BE2C (cell line): ENCODE results near the gene STK40.

Experiments used
- DNase-seq: peaks from one replicate; pipeline ENCODE4 v3.0.0-alpha.2; 2020
- H3K27me3 ChIP-seq: fragments of 250-450 bp; sonication (Bioruptor Pico); 2 replicates; pipeline ENCODE4 v1.5.1; 2020; ENCODE audit warnings: mild to moderate bottlenecking
- H3K36me3 ChIP-seq: fragments of 250-450 bp; sonication (Bioruptor Pico); 2 replicates; pipeline ENCODE4 v1.5.1; 2020; ENCODE audit warnings: mild to moderate bottlenecking
- H3K4me1 ChIP-seq: fragments of 250-450 bp; sonication (Bioruptor Pico); 2 replicates; pipeline ENCODE4 v1.5.1; 2020
- H3K4me3 ChIP-seq: 2 replicates; pipeline ENCODE4 v1.5.1; 2011; ENCODE audit warnings: low read depth, low read length
- H3K9me3 ChIP-seq: fragments of 250-450 bp; sonication (Bioruptor Pico); 2 replicates; pipeline ENCODE4 v1.5.1; 2020
- CTCF ChIP-seq: IDR thresholded peaks from 2 replicates; pipeline ENCODE4 v1.5.1; 2012; ENCODE audit warnings: mild to moderate bottlenecking, low read depth, low read length

STK40 gene

GRCh38 chr1:36300526-36300925, 85.2 kb downstream of the STK40 start:
- Histone ChIP-seq H3K9me3 (no peaks in the 10 kb centered on the region), H3K27me3 (no peaks in the 10 kb centered on the region), H3K36me3 (peaks cover 35% of the 10 kb centered on the region), H3K4me1 (no peaks in the 10 kb centered on the region; the same call in 1 of the 2 replicates), H3K4me3 (no peak overlapping the region)
- DNase-seq, result no peak
- TF ChIP-seq CTCF, result no peak

- no peaks in the 10 kb centered on the region for H3K9me3 ChIP-seq
- no peak overlapping the region for H3K4me3 ChIP-seq
- DNase-seq, result no peak
- H3K36me3 ChIP-seq, result peaks cover 35% of the 10 kb centered on the region
- no peaks in the 10 kb centered on the region; the same call in 1 of the 2 replicates for H3K4me1 ChIP-seq
- no peaks in the 10 kb centered on the region for H3K27me3 ChIP-seq
- TF ChIP-seq CTCF, result no peak
Observed at GRCh38 chr1:36298640-36299039, 87.1 kb downstream of the STK40 start.

GRCh38 chr1:36297062-36297461, 88.7 kb downstream of the STK40 start:
- no peaks in the 10 kb centered on the region for H3K27me3 ChIP-seq
- no peak overlapping the region for H3K4me3 ChIP-seq
- DNase-seq, result no peak
- no peak for TF ChIP-seq CTCF
- H3K9me3 ChIP-seq, result no peaks in the 10 kb centered on the region
- peaks cover 28% of the 10 kb centered on the region for H3K36me3 ChIP-seq
- no peaks in the 10 kb centered on the region; the same call in 1 of the 2 replicates for H3K4me1 ChIP-seq

DNA sequence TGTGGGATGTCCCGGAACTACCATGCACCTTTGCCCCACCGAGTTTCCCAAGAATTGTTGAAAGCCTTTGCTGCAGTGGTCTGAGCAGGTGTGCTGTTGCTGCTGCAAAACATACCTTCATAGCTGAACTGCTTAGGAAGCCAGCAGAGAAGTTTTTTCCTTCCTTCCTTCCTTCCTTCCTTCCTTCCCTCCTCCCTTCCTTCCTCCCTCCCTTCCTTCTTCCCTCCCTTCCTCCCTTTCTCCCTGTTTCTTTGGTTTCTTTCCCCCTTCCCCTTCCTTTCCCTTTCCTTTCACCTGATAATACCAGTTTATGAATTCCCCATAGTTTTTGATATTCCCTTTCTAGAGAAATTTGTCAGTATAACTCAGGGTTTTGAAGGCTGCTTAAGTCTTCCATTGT, 90.3 kb downstream of the STK40 start:
- no peak overlapping the region for H3K4me3 ChIP-seq

More for the DNA sequence above, 90.3 kb downstream of the STK40 start:
- no peak for DNase-seq
- Histone ChIP-seq H3K36me3 (peaks cover 16% of the 10 kb centered on the region), H3K9me3 (no peaks in the 10 kb centered on the region), H3K4me1 (no peaks in the 10 kb centered on the region; the same call in 1 of the 2 replicates), H3K27me3 (no peaks in the 10 kb centered on the region)
- no peak for TF ChIP-seq CTCF
